Measurements from ENCODE around the gene SIM1. TPM values are rescaled to one million over a fixed set of nuclear protein-coding genes. Genes with fewer than 3 reads are reported as not detected.

SIM1 gene
- total and polyA plus RNA-seq, 8 donors, result 1.5 to 6.0 (median 4.1) TPM

- Histone ChIP-seq H3K27ac (peak overlapping the region; percentile 27 to 94 (median 58)), H3K4me3 (peak overlapping the region in 2 of 4 donors; percentile 44 to 53), H3K9me3 (no peaks in the 10 kb centered on the region), H3K4me1 (no peaks in the 10 kb centered on the region), H3K36me3 (no peaks in the 10 kb centered on the region), H3K27me3 (peaks cover 0 to 72% (median 20%) of the 10 kb centered on the region in 4 donors)
- DNase-seq (no peak), ATAC-seq (no peak), FAIRE-seq (no peak)
- TF ChIP-seq CTCF (IDR thresholded peaks at IDR 0.05), result peak in 3 of 4 donors; percentile 18 to 25 (median 24)
- 9 to 11% methylated on average over 9 of the region's 9 CpGs for WGBS, 2 donors
- intact Hi-C loops (cut with DNase I), result no loop called here
These were observed 4.0 kb downstream of the SIM1 start for GRCh38 chr6:100460650-100461204.

- intact Hi-C loops (cut with DNase I), result no loop called here
- DNase-seq (no peak), FAIRE-seq (no peak), ATAC-seq (no peak)
- peak overlapping the region in 2 of 4 donors; percentile 7 to 44 for H3K4me3 ChIP-seq
- no peaks in the 10 kb centered on the region for H3K36me3 ChIP-seq
- no peaks in the 10 kb centered on the region for H3K9me3 ChIP-seq
- TF ChIP-seq CTCF (IDR thresholded peaks at IDR 0.05), result no peak
- peaks cover 0 to 78% (median 22%) of the 10 kb centered on the region in 4 donors for H3K27me3 ChIP-seq
- no peaks in the 10 kb centered on the region for H3K4me1 ChIP-seq
- peak overlapping the region in 2 of 4 donors; percentile 35 to 94 for H3K27ac ChIP-seq
These were observed 5.0 kb downstream of the SIM1 start for GRCh38 chr6:100459592-100460184.

GRCh38 chr6:100458841-100459591 lies 5.7 kb downstream of the SIM1 start:
- Histone ChIP-seq H3K27me3 (peaks cover 0 to 78% (median 20%) of the 10 kb centered on the region in 4 donors), H3K27ac (peak overlapping the region; percentile 76 to 94 (median 86)), H3K4me3 (peak overlapping the region in 2 of 4 donors; percentile 24 to 27), H3K4me1 (no peaks in the 10 kb centered on the region), H3K9me3 (no peaks in the 10 kb centered on the region), H3K36me3 (no peaks in the 10 kb centered on the region)
- no peak for TF ChIP-seq CTCF (IDR thresholded peaks at IDR 0.05)
- 49 to 56% methylated on average over 10 of the region's 10 CpGs for WGBS, 2 donors
- DNase-seq, result no peak
- no peak for FAIRE-seq
- intact Hi-C loops (cut with DNase I), result no loop called here
- ATAC-seq, result no peak

GRCh38 chr6:100457311-100457990 lies 7.3 kb downstream of the SIM1 start:
- H3K27me3 ChIP-seq, result peaks cover 0 to 63% (median 17%) of the 10 kb centered on the region in 4 donors
- ATAC-seq, result peak in 1 of 4 donors; percentile 4
- peak overlapping the region in 2 of 4 donors; percentile 24 to 41 for H3K4me3 ChIP-seq
- H3K36me3 ChIP-seq, result no peaks in the 10 kb centered on the region
- no peaks in the 10 kb centered on the region for H3K4me1 ChIP-seq
- no peak for TF ChIP-seq CTCF (IDR thresholded peaks at IDR 0.05)
- intact Hi-C loops (cut with DNase I), result no loop called here
- WGBS, 2 donors, result 51 to 56% methylated on average over 34 of the region's 34 CpGs
- peak in 3 of 6 donors; percentile 22 to 73 (median 60) for DNase-seq
- peak overlapping the region; percentile 76 to 94 (median 86) for H3K27ac ChIP-seq
- FAIRE-seq, result no peak
- H3K9me3 ChIP-seq, result no peaks in the 10 kb centered on the region
